Activated CD4-positive, alpha-beta T cell treated with anti-CD3 and anti-CD28 coated beads for 24 hours (primary cell): Measurements from ENCODE around the gene SLC7A9.
"Not testable (repeated sequence)": the region's sequence is repeated elsewhere in the genome, so short reads cannot be mapped to it uniquely, and the experiment has no call there.

Experiments
- DNase-seq, 2 donors: peaks; one replicate each; pipeline ENCODE4 v3.0.0-alpha.2; 2020; ENCODE audit warnings: low read depth in 2 of 2

The SLC7A9 gene

GRCh38 chr19:32864318-32865007 is 5.1 kb downstream of the SLC7A9 start:
- no peak for DNase-seq

DNA sequence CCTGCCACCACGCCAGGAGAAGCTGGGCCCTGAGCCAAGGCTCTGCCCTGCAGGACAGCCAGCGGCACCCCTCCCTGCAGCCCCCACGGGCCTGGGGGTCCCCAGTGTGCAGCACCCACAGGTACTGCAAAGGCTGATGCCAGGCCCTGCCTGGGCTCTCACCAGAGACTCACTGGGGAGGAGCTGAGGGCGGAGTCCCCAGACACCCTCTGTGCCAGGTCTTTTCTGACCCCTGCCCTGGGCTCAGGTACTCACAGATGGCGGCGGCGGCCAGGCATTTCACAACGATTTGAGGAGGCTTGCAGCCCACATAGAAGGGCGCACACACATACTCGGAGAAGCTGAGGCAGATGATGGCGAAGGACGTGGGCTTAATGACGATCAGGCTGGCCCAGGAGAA is 5.7 kb downstream of the SLC7A9 start:
- DNase-seq: no peak

DNA sequence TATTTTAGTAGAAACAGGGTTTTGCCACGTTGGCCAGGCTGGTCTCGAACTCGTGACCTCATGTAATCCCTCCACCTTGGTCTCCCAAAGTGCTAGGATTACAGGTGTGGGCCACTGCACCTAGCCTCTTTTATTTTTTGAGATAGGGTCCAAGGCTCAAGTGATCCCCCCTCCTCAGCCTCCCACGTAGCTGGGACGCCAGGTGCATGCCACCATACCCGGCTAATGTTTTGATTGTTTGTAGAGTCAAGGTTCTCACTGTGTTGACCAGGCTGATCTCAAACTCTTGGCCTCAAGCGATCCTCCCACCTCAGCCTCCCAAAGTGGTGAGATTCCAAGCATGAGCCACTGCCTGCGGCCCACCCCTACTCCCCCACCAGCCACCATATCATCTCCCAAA is 6.3 kb downstream of the SLC7A9 start:
- DNase-seq: no peak

DNA sequence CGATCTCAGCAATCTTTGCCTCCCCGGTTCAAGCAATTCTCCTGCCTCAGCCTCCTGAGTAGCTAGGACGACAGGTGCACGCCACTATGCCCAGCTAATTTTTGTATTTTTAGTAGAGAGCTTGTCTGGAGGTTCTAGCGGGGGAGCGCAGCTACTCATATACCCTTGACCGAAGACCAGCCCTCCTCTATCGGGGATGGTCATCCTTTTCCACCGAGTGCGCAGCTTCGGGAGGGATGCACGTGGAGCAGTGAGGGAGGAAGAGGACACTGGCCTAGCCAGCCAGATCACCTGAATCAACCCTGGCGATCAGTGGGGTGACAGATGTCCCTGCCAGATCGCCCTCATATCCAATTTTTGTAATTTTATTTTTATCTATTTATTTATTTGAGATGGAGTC is 6.8 kb downstream of the SLC7A9 start:
- no peak for DNase-seq

DNA sequence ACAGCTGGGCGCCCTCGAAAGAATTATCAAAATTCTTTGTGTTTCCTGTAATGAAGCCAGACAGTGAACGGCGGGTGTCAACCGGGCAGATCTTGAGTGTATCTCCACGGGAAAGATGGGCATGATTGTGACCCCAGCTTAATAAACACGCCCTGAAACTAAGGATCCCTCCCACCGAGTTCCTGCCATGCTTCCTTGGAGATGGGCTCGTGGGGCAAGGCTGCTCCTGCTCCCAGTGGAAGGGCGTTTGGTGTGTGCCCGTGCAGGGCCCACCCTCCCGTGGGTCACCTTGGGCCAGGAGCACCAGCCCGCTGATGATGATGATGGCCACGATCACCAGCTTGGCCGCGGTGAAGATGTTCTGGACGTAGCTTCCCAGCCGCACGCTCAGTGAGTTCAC is 7.4 kb downstream of the SLC7A9 start:
- no peak for DNase-seq

GRCh38 chr19:32861596-32861995 is 8.0 kb downstream of the SLC7A9 start:
- DNase-seq: no peak

DNA sequence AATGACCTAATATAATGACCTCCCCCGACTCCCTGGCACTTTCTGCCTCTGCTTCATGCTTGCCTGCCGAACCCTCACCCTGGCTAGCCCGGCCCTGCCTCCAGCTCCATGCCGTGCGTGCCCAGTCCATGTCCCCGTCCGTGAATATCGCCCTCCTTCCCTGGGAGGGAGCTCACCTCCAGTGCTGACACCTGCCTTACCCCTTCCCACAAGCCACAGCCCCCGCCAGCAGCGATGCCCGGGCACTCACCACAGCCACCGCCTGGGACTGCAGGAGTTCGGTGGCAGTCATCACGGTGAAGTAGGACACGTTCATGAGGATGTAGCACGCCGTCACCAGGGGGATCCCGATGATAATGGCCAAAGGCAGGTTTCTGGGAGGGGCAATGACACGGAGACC is 10.0 kb downstream of the SLC7A9 start:
- no peak for DNase-seq

- no peak for DNase-seq
Observed at GRCh38 chr19:32858559-32858958, 11.0 kb downstream of the SLC7A9 start.

- no peak for DNase-seq
Observed at GRCh38 chr19:32858155-32858554, 11.4 kb downstream of the SLC7A9 start.

DNA sequence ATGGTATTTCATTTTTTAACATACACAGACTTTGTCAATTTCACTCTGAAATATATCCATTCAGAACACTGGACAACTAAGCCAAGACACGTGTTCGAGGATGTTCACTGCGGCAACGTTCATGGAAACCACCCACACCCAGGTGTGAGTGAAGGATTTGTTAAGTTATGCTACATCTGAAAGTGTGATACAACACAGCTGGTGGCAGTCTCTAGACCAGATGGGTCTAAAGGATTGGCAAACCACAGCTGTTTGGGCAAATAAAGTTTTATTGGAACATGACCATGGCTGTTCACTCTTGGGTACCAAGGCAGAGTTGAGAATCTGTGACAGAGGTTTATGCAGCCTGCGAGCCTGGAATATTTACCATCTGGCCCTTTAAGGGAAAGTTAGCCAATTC is 12.0 kb downstream of the SLC7A9 start:
- DNase-seq: no peak

DNA sequence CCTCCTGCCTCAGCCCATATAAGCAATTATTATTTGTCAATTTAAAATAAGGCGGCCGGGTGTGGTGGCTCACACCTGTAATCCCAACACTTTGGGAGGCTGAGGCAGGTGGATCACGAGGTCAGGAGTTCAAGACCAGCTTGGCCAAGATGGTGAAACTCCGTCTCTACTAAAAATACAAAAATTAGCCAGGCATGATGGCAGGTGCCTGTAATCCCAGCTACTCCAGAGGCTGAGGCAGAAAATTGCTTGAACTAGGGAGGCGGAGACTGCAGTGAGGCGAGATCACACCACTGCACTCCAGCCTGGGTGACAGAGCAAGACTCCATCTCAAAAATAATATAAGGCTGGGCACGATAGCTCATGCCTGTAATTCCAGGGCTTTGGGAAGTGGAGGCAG is 12.7 kb downstream of the SLC7A9 start:
- not testable (repeated sequence) for DNase-seq

GRCh38 chr19:32852216-32852615 is 17.4 kb downstream of the SLC7A9 start:
- no peak for DNase-seq

GRCh38 chr19:32848035-32848434 is 21.5 kb downstream of the SLC7A9 start:
- not testable (repeated sequence) for DNase-seq

DNA sequence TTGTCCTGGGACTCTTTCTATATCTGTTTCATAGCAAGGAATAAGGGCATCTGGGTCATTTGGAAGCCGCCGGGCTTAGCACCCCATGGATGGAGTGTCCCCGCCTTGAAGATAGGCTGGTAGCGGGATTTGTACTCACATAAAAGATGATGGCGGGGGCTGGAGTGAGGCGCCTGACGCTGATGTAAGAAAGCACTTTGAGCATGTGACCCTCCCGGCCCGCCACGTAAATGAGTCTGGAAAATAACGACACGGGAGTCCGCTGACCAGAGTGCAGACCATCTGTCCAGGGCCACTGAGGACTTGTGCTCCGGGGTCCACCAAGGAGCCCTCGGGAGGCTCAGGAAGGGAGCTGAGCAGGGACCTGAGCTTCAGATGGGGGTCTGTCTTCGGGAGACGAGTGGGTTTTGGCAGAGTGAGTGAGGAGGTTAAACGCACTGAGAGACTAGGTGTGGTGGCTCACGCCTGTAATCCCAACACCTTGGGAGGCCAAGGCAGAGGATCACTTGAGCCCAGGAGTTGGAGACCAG is 25.8 kb downstream of the SLC7A9 start:
- no peak for DNase-seq

DNA sequence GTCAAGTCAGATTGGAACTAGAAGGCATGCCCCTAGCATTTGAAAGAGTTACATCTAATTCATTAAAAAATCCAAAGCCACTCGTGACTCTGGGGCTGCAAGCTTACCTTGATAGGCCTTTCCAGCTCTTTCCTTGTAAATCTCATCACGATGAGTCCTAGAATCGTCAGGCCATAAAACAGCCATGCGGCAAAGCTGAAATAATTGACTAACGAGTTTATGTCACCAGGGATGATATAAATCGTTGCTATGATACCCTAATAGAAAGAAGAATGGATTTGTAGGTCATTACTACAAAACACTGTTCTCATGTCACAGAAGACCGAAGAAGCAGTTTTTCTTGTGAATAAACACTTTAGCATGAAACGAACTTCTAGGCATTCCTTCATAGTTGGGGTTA is 27.5 kb downstream of the SLC7A9 start:
- DNase-seq: no peak

DNA sequence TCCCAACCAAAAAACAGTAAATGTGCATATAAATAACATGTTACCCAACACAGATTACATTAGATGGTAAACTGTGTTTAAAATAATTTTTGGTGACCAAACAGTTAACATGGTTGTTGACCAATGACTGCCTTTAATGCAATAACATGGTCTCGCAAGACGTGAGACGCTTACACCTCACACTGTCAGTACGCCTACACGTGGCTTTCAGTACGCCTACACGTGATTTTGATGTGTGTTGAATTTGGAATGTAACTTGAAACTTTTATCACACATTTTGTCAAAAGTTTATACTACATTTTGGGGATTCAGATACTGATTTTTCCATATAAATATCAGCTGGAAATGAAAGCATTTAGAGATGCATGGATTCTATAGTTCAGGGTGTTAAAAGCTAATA is 32.0 kb downstream of the SLC7A9 start:
- DNase-seq: no peak

- DNase-seq: not testable (repeated sequence)
Observed at GRCh38 chr19:32833388-32833787, 36.2 kb downstream of the SLC7A9 start.

DNA sequence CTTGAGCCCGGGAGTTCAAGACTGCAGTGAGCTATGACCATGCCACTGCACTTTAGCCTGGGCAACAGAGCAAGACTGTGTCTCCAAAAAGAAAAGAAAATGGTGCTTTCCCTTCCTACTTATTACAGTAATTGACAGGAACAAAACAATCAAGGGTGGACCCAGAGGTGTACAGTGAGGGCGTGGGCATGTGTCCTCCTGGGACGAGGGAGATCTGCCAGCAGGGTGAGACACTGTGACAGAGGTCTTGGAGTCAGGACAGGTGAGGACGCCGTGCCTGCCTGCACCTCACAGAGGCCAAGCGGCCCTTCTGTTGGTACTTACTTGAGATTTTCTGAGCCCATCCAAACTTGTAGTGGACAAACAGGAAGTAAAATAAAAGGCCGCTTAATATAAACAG is 36.7 kb downstream of the SLC7A9 start:
- DNase-seq: not testable (repeated sequence)

DNA sequence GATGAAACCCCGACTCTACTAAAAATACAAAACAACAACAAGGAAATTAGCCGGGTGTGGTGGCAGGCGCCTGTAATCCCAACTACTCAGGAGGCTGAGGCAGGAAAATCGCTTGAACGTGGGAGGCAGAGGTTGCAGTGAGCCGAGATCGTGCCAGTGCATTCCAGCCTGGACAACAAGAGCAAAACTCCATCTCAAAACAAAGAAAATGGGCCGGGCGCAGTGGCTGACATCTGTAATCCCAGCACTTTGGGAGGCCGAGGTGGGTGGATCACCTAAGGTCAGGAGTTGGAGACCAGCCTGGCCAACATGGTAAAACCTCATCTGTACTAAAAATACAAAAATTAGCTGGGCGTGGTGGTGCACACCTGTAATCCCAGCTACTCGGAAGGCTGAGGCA is 37.5 kb downstream of the SLC7A9 start:
- DNase-seq: not testable (repeated sequence)

GRCh38 chr19:32831611-32832010 is 38.0 kb downstream of the SLC7A9 start:
- no peak for DNase-seq

DNA sequence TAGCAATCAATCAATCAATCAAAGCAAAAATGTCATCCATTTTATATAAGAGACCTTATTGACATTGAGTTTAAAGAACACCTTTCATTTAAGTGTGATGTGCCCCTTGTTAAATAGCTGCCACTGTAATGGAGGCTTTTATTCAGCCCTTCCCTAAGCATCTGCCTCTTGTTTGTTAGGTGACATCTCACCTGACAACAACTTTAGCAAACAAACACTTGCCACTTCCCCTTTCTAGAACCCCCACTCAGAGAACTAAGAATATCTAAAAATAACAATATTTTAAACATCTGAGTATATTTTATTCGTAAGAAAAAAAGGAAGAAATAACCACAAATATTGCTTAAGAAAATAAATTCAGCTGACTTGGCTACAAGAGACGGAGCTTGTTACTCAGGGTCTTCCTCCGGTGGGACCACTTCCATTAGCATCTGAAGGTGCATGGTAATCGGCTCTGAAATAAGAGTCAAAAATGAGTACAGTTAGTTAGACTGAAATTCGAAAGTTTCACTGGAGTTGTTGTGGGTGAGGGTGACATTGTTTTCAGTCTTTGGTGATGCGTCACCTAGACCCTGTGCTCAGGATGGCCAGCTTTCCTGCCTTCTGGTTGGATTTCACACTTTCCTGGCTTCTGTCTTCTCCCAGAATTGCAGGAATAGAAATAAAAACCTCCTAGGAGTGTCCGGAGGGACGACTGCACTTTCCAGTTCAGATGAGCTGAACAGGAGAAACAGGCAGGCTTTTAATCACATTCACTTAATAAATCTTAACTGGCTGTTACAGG is 39.1 kb downstream of the SLC7A9 start:
- DNase-seq: no peak

GRCh38 chr19:32829345-32829896 is 40.1 kb downstream of the SLC7A9 start:
- no peak for DNase-seq
